CD4-positive, alpha-beta T cell treated with Interleukin-17A for 1 hour (primary cell): ENCODE measurements around the gene HNRNPA1.
"Not testable (repeated sequence)": the region's sequence is repeated elsewhere in the genome, so short reads cannot be mapped to it uniquely, and the experiment has no call there.

Source experiments
- DNase-seq: peaks from one replicate; pipeline ENCODE4 v3.0.0-alpha.2; 2020

Gene HNRNPA1

GRCh38 chr12:54280468-54281260, at the start of gene HNRNPA1:
TSS of gene HNRNPA1 (plus strand) at chr12:54280726. CDS start at chr12:54280808, 82 bp downstream.
- DNase-seq = peak; percentile 100

GRCh38 chr12:54231269-54231668, 49.3 kb upstream of the HNRNPA1 start:
- DNase-seq = not testable (repeated sequence)

- DNase-seq = no peak
Measured at GRCh38 chr12:54232790-54233189, 47.7 kb upstream of the HNRNPA1 start.

GRCh38 chr12:54238531-54238930, 42.0 kb upstream of the HNRNPA1 start:
- DNase-seq = no peak

GRCh38 chr12:54239620-54240019, 40.9 kb upstream of the HNRNPA1 start:
- DNase-seq = no peak

- DNase-seq = no peak
Measured at GRCh38 chr12:54240129-54240528, 40.4 kb upstream of the HNRNPA1 start.

GRCh38 chr12:54240971-54241588, 39.4 kb upstream of the HNRNPA1 start:
- no peak for DNase-seq

GRCh38 chr12:54246011-54246641, 34.4 kb upstream of the HNRNPA1 start:
- no peak for DNase-seq

- DNase-seq = no peak
Measured at GRCh38 chr12:54249489-54249888, 31.0 kb upstream of the HNRNPA1 start.

GRCh38 chr12:54251667-54252284, 28.8 kb upstream of the HNRNPA1 start:
- DNase-seq = peak; percentile 68

- no peak for DNase-seq
Measured at GRCh38 chr12:54253240-54253639, 27.3 kb upstream of the HNRNPA1 start.

GRCh38 chr12:54257332-54257731, 23.2 kb upstream of the HNRNPA1 start:
- DNase-seq = no peak

- no peak for DNase-seq
Measured at GRCh38 chr12:54258201-54258681, 22.3 kb upstream of the HNRNPA1 start.

- DNase-seq = peak; percentile 51
Measured at GRCh38 chr12:54259194-54260011, 21.1 kb upstream of the HNRNPA1 start.

- no peak for DNase-seq
Measured at GRCh38 chr12:54261815-54262402, 18.6 kb upstream of the HNRNPA1 start.

GRCh38 chr12:54262403-54262925, 18.1 kb upstream of the HNRNPA1 start:
- DNase-seq = no peak

GRCh38 chr12:54265364-54265812, 15.1 kb upstream of the HNRNPA1 start:
- no peak for DNase-seq

- DNase-seq = no peak
Measured at GRCh38 chr12:54266852-54267251, 13.7 kb upstream of the HNRNPA1 start.

- no peak for DNase-seq
Measured at GRCh38 chr12:54270345-54270744, 10.2 kb upstream of the HNRNPA1 start.

GRCh38 chr12:54272214-54272613, 8.3 kb upstream of the HNRNPA1 start:
- no peak for DNase-seq

- no peak for DNase-seq
Measured at GRCh38 chr12:54273981-54274380, 6.5 kb upstream of the HNRNPA1 start.

- DNase-seq = no peak
Measured at GRCh38 chr12:54276368-54276767, 4.2 kb upstream of the HNRNPA1 start.
